GM19463 (cell line): ENCODE data around the gene SDC4.

Experiments
- ATAC-seq: cut with Tn5 transposase; IDR thresholded peaks from one replicate; pipeline ENCODE4 v1.9.1; 2021; ENCODE audit warnings: mild to moderate bottlenecking, moderate library complexity; ENCODE audit not compliant: unreplicated experiment

Gene SDC4

DNA sequence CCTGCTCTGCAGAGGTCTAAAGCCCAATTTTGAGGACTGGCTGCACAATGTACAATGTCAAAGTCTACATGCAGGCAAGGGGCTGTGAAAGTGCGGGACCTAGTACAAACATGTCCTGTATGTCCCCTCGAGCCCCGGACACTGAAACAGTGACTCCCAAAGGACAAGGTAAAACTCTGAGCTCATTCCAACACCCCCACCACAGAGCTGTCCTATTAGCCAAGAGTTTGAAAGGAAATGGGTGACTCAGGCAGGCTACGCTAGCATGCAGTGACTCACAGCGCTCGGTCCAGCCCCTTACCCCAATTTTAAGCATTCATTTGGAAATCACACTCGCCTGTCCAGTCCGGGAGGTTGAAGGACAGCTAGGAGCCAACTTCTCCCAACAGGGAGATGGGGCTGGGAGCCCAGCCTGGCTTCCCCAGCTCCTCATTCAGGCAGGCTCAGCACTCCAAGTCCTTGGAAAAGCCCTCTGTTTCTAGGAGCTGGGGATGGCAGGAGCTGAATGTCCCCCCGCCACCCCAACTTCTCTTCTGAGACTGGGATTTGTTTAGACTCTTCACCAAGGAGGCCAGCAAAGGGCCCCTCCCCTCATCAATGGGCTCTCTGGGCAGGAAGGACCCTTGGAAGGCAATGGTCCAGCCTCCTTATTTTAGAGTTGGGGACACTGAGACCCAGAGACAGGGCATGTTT is 3.9 kb downstream of the SDC4 start:
- ATAC-seq = no peak

GRCh38 chr20:45343532-45344167 is 4.6 kb downstream of the SDC4 start:
- ATAC-seq = no peak

DNA sequence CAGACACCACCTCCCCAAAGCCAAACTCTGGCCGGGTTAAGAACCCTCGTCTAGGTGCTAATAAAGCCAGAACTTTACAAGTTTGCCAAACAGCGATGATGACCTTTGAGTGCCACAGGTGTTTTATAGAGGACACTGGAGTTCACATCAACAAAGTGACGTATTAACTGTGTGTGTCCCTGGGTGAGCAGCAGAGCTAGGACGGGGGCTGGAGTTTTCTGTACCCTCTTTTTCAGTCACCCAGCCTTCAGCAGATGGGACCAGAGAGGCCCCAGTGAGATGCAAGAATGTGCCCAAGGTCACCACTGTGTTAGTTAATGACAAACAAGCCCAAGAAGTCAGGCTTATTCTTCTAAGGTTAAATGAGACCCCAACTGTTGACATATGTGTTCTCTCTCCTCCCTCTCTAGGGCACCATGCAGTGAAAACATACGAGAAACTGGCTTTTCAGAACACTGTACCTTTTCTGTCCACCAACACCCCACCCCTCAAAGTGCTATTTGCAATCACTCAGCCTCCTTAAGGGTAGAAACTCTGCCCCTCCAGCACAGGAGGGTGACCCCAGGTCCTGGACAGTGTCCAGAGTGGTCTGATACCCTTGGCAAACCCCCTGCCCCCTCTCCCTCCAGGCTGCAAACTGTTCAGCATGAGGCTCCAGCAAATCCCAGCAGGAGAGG is 5.2 kb downstream of the SDC4 start:
- no peak for ATAC-seq

DNA sequence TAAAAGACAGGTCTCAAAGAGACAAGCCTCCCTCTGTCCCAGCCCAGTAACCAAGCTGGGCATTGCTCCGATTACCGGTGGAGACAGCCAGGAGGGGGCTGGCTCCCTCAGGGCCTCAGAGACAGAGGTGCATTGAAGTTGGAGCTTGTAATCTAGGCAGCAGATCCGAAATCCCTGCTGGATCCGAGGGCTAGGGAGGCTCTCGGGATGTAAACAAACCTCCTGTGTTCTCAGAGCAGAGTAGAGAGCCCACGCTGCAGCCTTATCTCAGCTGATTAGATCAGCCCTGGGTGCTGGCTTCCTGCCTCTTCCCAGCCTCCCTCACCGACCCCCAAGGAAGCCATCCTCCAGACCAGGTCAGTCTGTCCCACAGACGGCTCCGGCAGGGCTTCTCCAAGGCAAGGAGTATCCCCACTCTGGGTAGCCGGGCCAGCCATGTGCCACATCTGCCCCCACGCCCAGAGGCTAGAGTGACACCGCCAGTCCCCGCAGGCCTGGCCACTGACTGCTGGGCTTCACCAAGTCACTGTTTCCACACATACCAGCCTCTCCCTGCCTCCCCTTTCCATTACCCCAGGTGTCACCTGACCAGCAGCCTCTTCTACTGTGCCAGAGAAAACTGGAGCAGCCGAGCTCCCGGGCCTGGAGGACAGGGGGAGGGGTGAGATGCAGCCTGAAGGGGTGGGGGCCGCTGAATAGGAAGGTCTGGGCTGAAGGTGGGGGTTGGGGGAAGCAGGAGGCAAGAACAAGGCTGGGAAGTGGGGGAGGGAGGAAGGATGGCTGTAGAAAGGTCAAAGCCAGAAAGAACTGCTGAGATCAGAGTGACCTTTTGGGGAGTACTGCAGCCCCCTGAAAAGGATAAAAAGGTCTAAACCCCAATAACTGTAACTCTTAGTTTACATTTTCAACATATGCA is 6.0 kb downstream of the SDC4 start:
- ATAC-seq = no peak

DNA sequence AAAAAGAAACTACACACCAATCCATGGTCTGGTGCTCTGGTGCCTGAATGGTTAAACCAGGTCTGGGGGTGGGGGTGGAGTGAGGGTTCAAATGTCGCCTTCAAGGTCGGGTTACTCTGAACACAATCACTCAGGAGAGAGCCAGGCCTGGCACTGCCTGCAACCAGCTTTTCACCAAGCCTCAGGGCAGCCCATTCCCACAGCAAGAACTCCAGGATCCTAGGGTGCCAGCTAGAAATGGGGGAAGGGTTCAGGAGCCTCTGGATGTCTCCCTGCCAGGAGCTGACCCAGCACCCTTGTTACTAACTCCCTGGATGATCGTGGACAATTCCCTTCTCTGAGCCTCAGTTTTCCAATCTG is 6.7 kb downstream of the SDC4 start:
- no peak for ATAC-seq

GRCh38 chr20:45340951-45341350 is 7.3 kb downstream of the SDC4 start:
- ATAC-seq = no peak

DNA sequence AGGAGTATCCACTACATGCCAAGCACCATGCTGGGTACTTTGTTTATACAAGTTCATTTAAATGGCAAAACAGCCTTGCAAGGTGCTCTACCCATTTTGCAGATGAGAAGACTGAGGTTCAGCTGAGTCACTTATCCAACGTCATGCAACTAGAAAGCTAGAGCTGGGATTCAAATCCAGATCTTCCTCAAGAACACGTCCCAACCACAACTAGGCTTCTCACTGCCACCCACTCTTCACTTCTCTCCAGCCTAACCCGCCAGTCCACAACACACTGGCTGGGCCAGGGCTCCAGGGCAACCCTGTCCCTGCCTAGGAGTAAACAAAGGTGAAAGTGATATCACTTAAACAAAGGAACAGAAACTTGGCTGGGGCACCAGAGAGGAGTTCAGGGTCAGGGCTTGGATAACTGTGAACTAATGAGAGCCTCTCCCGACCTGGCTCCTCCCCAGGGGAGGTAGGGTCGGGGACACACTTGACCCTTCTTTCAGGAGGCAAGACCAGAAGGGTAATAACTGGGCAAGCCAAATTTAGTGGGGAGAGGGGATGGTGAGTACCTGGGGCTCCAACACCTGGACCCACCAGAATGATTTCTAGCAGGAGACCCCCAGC is 7.9 kb downstream of the SDC4 start:
- no peak for ATAC-seq

DNA sequence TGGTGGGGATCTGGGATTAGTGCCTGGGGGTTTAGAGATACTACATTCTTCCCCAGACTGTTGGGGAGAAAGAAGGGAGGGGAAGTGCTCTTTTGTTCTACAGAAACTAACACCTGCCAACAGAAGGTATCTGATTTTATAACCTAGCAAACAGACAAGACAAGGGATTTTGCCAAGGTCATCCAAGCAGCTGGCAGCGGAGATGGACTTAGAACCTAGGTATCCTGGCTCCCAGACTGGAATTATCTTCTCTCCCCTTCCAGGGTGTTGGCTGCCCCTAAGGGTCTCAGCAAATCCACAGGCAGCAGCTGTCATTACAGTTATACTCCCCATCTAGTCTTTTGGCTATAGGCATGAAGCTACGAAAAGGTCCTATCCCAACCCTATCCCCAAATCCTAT is 8.4 kb downstream of the SDC4 start:
- no peak for ATAC-seq

GRCh38 chr20:45339084-45339483 is 9.1 kb downstream of the SDC4 start:
- no peak for ATAC-seq

GRCh38 chr20:45338121-45339030 is 9.8 kb downstream of the SDC4 start:
- ATAC-seq = no peak

DNA sequence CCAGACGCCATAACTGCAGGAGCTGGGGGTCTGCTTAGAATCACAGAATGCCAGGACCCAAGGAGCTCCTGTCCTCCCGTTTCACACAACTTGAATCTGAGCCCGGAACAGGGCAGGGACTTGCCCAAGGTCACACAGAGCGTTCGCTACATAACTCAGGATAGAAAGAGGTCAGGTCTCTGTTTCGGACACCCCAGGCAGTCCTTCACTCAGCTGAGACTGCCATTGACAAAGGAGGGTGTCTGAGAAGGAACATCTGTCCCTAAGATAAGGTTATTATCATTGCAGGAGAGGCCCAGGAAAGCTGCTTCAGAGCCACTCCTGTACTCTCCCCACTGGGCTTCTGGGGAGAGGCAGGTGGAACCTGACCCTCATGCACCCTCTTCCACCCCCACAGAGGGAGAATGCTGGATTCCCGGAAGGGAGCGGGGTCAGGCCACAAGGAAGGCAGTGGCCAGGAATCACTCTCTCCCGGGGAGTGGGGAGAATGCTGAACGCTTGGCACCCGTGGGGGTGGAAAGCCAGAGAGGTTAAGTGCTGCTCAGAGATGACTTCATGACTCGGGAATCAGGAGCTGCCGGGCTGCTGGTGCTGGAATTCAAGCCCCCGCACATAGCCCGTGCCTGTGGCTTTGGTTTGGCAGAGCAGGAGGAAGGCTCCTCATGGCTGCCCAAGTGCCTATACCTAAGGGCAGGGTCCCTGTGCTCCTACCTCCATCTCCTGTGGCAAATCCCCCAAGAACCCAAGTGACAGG is 10.7 kb downstream of the SDC4 start:
- ATAC-seq = no peak

DNA sequence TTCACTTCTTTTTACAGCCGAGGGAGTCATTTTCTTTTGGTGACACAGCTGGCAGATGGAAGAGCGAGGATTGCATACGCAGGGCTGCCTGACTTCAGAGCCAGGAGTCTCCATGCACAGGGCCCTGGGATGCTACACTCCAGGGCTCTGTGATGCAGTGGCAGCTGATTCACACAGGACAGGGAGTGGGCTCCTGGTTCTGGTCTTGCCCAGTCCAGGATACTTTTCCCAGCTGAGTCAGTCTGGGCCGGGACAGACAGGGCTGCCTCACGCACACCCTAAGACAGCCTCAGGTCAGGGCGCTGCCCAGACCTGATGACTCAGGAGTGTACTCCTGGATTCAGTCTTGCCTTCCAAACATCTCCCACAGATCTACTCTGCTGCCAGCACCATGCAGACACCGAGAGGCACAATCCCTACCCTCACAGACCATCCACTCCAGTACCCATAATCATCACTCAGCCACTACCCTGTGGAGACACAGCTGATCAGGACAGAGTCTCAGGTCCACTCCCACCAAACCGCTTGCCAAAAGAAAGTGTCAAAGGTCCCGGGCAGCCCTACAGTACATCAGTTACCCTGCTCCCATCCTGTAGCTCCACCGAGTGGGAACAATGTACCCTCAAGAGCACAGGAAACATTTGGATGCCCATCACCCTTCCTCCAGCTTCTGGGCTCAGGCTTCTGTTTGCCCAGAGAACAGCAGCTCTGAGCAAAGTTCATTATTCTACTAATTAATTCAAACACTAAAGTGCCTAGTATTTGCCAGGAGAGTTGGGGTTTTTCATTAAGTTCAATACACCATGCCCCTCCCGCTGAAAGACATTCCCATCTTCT is 11.5 kb downstream of the SDC4 start:
- ATAC-seq = no peak

- ATAC-seq = no peak
Observed at GRCh38 chr20:45330476-45330875, 17.7 kb downstream of the SDC4 start.

GRCh38 chr20:45329497-45330319 is 18.5 kb downstream of the SDC4 start:
- no peak for ATAC-seq

DNA sequence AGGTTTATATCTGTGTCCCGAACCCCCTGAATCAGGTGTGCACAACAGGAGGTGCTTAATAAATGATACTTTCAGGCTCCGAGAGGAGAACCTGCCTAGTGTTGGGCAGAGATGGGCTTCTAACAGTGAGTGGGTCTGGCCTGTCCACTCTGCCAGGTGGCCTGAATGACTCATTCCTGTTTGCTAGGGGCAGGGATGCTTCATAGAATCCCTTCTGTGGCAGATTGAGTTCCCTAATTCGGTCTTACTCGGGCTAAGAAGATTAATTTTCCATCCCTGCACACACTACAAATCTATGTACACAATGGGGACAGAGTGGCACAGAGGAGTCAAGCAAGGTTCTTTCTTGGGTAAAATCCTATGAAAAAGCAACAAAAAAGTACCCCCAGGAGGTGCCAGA is 19.8 kb downstream of the SDC4 start:
- ATAC-seq = no peak

DNA sequence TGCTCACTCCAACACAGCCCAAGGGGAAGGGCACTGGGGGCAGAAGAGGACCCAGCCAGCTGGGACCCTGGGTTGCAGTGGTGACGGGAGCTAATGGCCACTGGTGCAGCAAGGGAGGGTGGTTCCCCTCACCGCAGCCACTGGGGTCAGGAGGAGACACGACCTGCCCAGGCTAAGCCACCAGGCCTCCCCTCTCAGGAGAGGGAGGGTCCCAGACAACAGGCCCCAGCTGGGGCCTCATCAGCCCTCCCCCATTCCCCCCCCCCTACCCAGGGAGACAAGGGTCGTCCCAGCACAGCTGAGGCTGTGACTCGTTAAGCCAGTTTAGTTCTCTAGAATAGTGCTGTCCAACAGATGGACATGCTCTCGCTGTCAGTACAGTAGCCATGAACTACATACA is 22.9 kb downstream of the SDC4 start:
- ATAC-seq = no peak

- ATAC-seq = no peak
Observed at GRCh38 chr20:45323731-45324130, 24.5 kb downstream of the SDC4 start.
